Testis (tissue), 2 donors: ENCODE measurements around the gene ARID5B.

ENCODE experiments used
- CTCF ChIP-seq, 3 experiments: fragments of 450-650 bp in 2 of 3; fragments of 200-600 bp in 1 of 3; sonication (generic) in 1 of 3; IDR thresholded peaks; one replicate each; pipeline ENCODE4 v1.5.1; 2016 to 2019; ENCODE audit warnings: antibody characterized with exemption in 3 of 3, mild to moderate bottlenecking in 2 of 3, moderate library complexity in 1 of 3
- POLR2A ChIP-seq: fragments of 450-650 bp; IDR thresholded peaks from one replicate; pipeline ENCODE4 v1.6.1; 2017; ENCODE audit warnings: antibody characterized with exemption, mild to moderate bottlenecking, moderate library complexity

- TF ChIP-seq CTCF (IDR thresholded peaks at IDR 0.05) = no peak
- no peak for TF ChIP-seq POLR2A
These were observed 156.4 kb downstream of the ARID5B start for GRCh38 chr10:62057850-62058249.
